GM12873 (cell line): Measurements from ENCODE around the gene ADAMTSL2.

Experiments used
- CTCF ChIP-seq: IDR thresholded peaks from 2 replicates; pipeline ENCODE4 v1.5.1; 2012; ENCODE audit warnings: low read depth, mild to moderate bottlenecking, moderate library complexity, low read length, control low read depth; ENCODE audit not compliant: insufficient read depth; ENCODE audit errors: missing control alignments

Gene ADAMTSL2

GRCh38 chr9:133580419-133580738, 45.9 kb downstream of the ADAMTSL2 start:
- TF ChIP-seq CTCF, result no peak

- no peak for TF ChIP-seq CTCF
These were observed 46.5 kb downstream of the ADAMTSL2 start for GRCh38 chr9:133581011-133581410.

- no peak for TF ChIP-seq CTCF
These were observed 47.2 kb downstream of the ADAMTSL2 start for GRCh38 chr9:133581513-133582343.

GRCh38 chr9:133582501-133583045, 48.1 kb downstream of the ADAMTSL2 start:
- no peak for TF ChIP-seq CTCF

GRCh38 chr9:133583111-133583510, 48.6 kb downstream of the ADAMTSL2 start:
- TF ChIP-seq CTCF, result no peak

GRCh38 chr9:133583586-133583985, 49.1 kb downstream of the ADAMTSL2 start:
- TF ChIP-seq CTCF, result no peak

GRCh38 chr9:133584167-133584558, 49.7 kb downstream of the ADAMTSL2 start:
- no peak for TF ChIP-seq CTCF
